DLD1 (cell line): ENCODE measurements around the gene LRP10.

Source experiments
- in situ Hi-C: cut with HindIII; loops from 2 replicates; pipeline ENCODE4 v1.10.0; 2017; ENCODE audit warnings: low sequenced_read_pairs

Gene LRP10

GRCh38 chr14:22915886-22916521, 44.5 kb downstream of the LRP10 start:
- in situ Hi-C loops = no loop called here

- in situ Hi-C loops = no loop called here
Measured at GRCh38 chr14:22918804-22919600, 47.5 kb downstream of the LRP10 start, which contains the start of gene RBM23. RBM23 (minus strand) TSS chr14:22919149.

- in situ Hi-C loops = no loop called here
Measured at GRCh38 chr14:22919601-22919921, 48.0 kb downstream of the LRP10 start.

GRCh38 chr14:22920697-22921096, 49.2 kb downstream of the LRP10 start:
- in situ Hi-C loops = no loop called here

- in situ Hi-C loops = no loop called here
Measured at GRCh38 chr14:22922294-22922693, 50.8 kb downstream of the LRP10 start.

GRCh38 chr14:22923746-22924145, 52.2 kb downstream of the LRP10 start:
- in situ Hi-C loops = no loop called here

- in situ Hi-C loops = no loop called here
Measured at GRCh38 chr14:22925513-22925912, 54.0 kb downstream of the LRP10 start.

- in situ Hi-C loops = no loop called here
Measured at GRCh38 chr14:22926316-22926715, 54.8 kb downstream of the LRP10 start.

- in situ Hi-C loops = no loop called here
Measured at GRCh38 chr14:22928237-22929103, 56.9 kb downstream of the LRP10 start.

- in situ Hi-C loops = no loop called here
Measured at GRCh38 chr14:22929104-22929960, 57.8 kb downstream of the LRP10 start, which contains the start of gene PRMT5. PRMT5 (minus strand) TSS chr14:22929376; CDS start chr14:22929361, 15 bp downstream.

- in situ Hi-C loops = no loop called here
Measured at GRCh38 chr14:22929961-22930364, 58.4 kb downstream of the LRP10 start.
